ACHN (cell line): ENCODE results near the gene MTHFSD.

Experiments used
- DNase-seq: peaks from one replicate; pipeline ENCODE4 v3.0.0-alpha.2; 2015
- in situ Hi-C: cut with HindIII; loops from 2 replicates; pipeline ENCODE4 v1.10.0; 2017; ENCODE audit warnings: low sequenced_read_pairs, low pct_ligation_motif_present, low pct_unique_long_range_greater_than_20kb

MTHFSD gene

GRCh38 chr16:86558355-86559193, 3.5 kb upstream of the MTHFSD start:
- DNase-seq, result no peak
- in situ Hi-C loops, result no loop called here

GRCh38 chr16:86557587-86557986, 2.6 kb upstream of the MTHFSD start:
- DNase-seq, result no peak
- in situ Hi-C loops, result no loop called here

GRCh38 chr16:86556576-86556975, 1.5 kb upstream of the MTHFSD start:
- DNase-seq, result no peak
- in situ Hi-C loops, result no loop called here

GRCh38 chr16:86555704-86556075, 655 bp upstream of the MTHFSD start:
- DNase-seq, result no peak
- in situ Hi-C loops, result no loop called here

- in situ Hi-C loops, result no loop called here
- no peak for DNase-seq
These were observed 477 bp downstream of the MTHFSD start for GRCh38 chr16:86554599-86554916.

- in situ Hi-C loops, result no loop called here
These were observed 1.7 kb downstream of the MTHFSD start for GRCh38 chr16:86553356-86553755.

GRCh38 chr16:86550281-86550680, 4.8 kb downstream of the MTHFSD start:
- in situ Hi-C loops, result no loop called here
- DNase-seq, result no peak

More at GRCh38 chr16:86553356-86553755, 1.7 kb downstream of the MTHFSD start:
- no peak for DNase-seq

GRCh38 chr16:86549893-86550190, 5.2 kb downstream of the MTHFSD start:
- in situ Hi-C loops, result no loop called here
- no peak for DNase-seq

- DNase-seq, result no peak
- in situ Hi-C loops, result no loop called here
These were observed 5.8 kb downstream of the MTHFSD start for GRCh38 chr16:86549076-86549892.

- in situ Hi-C loops, result no loop called here
- DNase-seq, result no peak
These were observed 7.7 kb downstream of the MTHFSD start for GRCh38 chr16:86547286-86547685.

GRCh38 chr16:86546638-86547013, 8.4 kb downstream of the MTHFSD start:
- in situ Hi-C loops, result no loop called here
- no peak for DNase-seq

- in situ Hi-C loops, result no loop called here
- no peak for DNase-seq
These were observed 8.9 kb downstream of the MTHFSD start for GRCh38 chr16:86545954-86546637.

- in situ Hi-C loops, result no loop called here
- DNase-seq, result no peak
These were observed 9.6 kb downstream of the MTHFSD start for GRCh38 chr16:86545481-86545880.

GRCh38 chr16:86542756-86543750, 12.0 kb downstream of the MTHFSD start:
- in situ Hi-C loops, result no loop called here
- no peak for DNase-seq

GRCh38 chr16:86541560-86541959, 13.5 kb downstream of the MTHFSD start:
- in situ Hi-C loops, result no loop called here
- DNase-seq, result no peak

GRCh38 chr16:86540894-86541293, 14.1 kb downstream of the MTHFSD start:
- in situ Hi-C loops, result no loop called here
- DNase-seq, result no peak

- in situ Hi-C loops, result no loop called here
- no peak for DNase-seq
These were observed 16.7 kb downstream of the MTHFSD start for GRCh38 chr16:86538196-86538780.

- no peak for DNase-seq
- in situ Hi-C loops, result no loop called here
These were observed 17.5 kb downstream of the MTHFSD start for GRCh38 chr16:86537486-86537885.
